GM19452 (cell line): ENCODE results near the gene NPC1L1.

Source experiments
- ATAC-seq: cut with Tn5 transposase; IDR thresholded peaks from one replicate; pipeline ENCODE4 v1.9.1; 2021; ENCODE audit not compliant: unreplicated experiment

The NPC1L1 gene

GRCh38 chr7:44541028-44541869 lies at the start of gene NPC1L1:
Gene NPC1L1 (minus strand): TSS chr7:44541330. CDS start chr7:44541259, 71 bp downstream.
- no peak for ATAC-seq

- ATAC-seq = no peak
Observed at GRCh38 chr7:44590910-44591309, 49.8 kb upstream of the NPC1L1 start.

- ATAC-seq = no peak
Observed at GRCh38 chr7:44587843-44588711, 46.9 kb upstream of the NPC1L1 start.

GRCh38 chr7:44583146-44583865 lies 42.2 kb upstream of the NPC1L1 start:
- no peak for ATAC-seq

GRCh38 chr7:44581879-44582603 lies 40.9 kb upstream of the NPC1L1 start, which contains the start of gene TMED4:
Gene TMED4 (minus strand): TSS chr7:44582231. CDS start chr7:44582206, 25 bp downstream.
- peak; percentile 77 for ATAC-seq

GRCh38 chr7:44580945-44581878 lies 40.1 kb upstream of the NPC1L1 start:
- peak; percentile 29 for ATAC-seq

- no peak for ATAC-seq
Observed at GRCh38 chr7:44576228-44576627, 35.1 kb upstream of the NPC1L1 start.

GRCh38 chr7:44575054-44575453 lies 33.9 kb upstream of the NPC1L1 start:
- no peak for ATAC-seq

GRCh38 chr7:44574287-44574872 lies 33.2 kb upstream of the NPC1L1 start:
- no peak for ATAC-seq

- ATAC-seq = peak; percentile 96
Observed at GRCh38 chr7:44573464-44574286, 32.5 kb upstream of the NPC1L1 start, which contains the start of gene DDX56. Gene DDX56 (minus strand): TSS chr7:44573908. CDS start chr7:44573895, 13 bp downstream.

- no peak for ATAC-seq
Observed at GRCh38 chr7:44572771-44573170, 31.6 kb upstream of the NPC1L1 start.

GRCh38 chr7:44569959-44570358 lies 28.8 kb upstream of the NPC1L1 start:
- ATAC-seq = no peak

- no peak for ATAC-seq
Observed at GRCh38 chr7:44568771-44569560, 27.8 kb upstream of the NPC1L1 start.

- no peak for ATAC-seq
Observed at GRCh38 chr7:44567884-44568283, 26.8 kb upstream of the NPC1L1 start.

- no peak for ATAC-seq
Observed at GRCh38 chr7:44566680-44567079, 25.6 kb upstream of the NPC1L1 start.

GRCh38 chr7:44565795-44566559 lies 24.8 kb upstream of the NPC1L1 start:
- peak; percentile 31 for ATAC-seq
